GM12878 (cell line): ENCODE results near the gene APOA4. TPM values are rescaled to one million over a fixed set of nuclear protein-coding genes. Genes with fewer than 3 reads are reported as not detected.

Experiments used
- ATF7 ChIP-seq: fragments of 450-650 bp; IDR thresholded peaks from 2 replicates; pipeline ENCODE4 v1.6.1; 2016; ENCODE audit warnings: low read depth, mild to moderate bottlenecking
- CEBPB ChIP-seq, 2 experiments: fragments of 150-350 bp in 1 of 2; IDR thresholded peaks; 2 replicates each; pipeline ENCODE4 v1.6.1; 2012 to 2014; ENCODE audit warnings: low read depth in 2 of 2, low read length in 2 of 2, borderline replicate concordance in 1 of 2, inconsistent platforms in 1 of 2
- EP300 ChIP-seq, 2 experiments: fragments of 150-350 bp in 1 of 2; IDR thresholded peaks; 2 replicates each; pipeline ENCODE4 v1.6.1; 2011 to 2012; ENCODE audit warnings: low read depth in 2 of 2, low read length in 2 of 2, borderline replicate concordance in 1 of 2, improper control_type of control experiment in 1 of 2, inconsistent platforms in 1 of 2; ENCODE audit not compliant: control insufficient read depth in 1 of 2
- KDM1A ChIP-seq: fragments of 200-600 bp; sonication (generic); IDR thresholded peaks from 2 replicates; pipeline ENCODE4 v1.6.1; 2016; ENCODE audit warnings: borderline replicate concordance
- MEF2B ChIP-seq: fragments of 450-650 bp; IDR thresholded peaks from 2 replicates; pipeline ENCODE4 v1.6.1; 2018; ENCODE audit warnings: mild to moderate bottlenecking, moderate library complexity; ENCODE audit not compliant: partially characterized antibody, poor library complexity, severe bottlenecking
- MYB ChIP-seq: fragments of 150-350 bp; IDR thresholded peaks from 2 replicates; pipeline ENCODE4 v1.6.1; 2014; ENCODE audit warnings: mild to moderate bottlenecking, low read depth, low read length, borderline replicate concordance
- RAD51 ChIP-seq: fragments of 450-650 bp; IDR thresholded peaks from 2 replicates; pipeline ENCODE4 v1.6.1; 2016; ENCODE audit warnings: moderate library complexity, mild to moderate bottlenecking, inconsistent platforms
- TCF12 ChIP-seq: IDR thresholded peaks from 2 replicates; pipeline ENCODE4 v1.6.1; 2011; ENCODE audit warnings: low read depth, mild to moderate bottlenecking, low read length
- ZBED1 ChIP-seq: IDR thresholded peaks from 2 replicates; pipeline ENCODE4 v1.6.1; 2016; ENCODE audit warnings: borderline replicate concordance
- polyA plus RNA-seq, 11 experiments: library from polyadenylated mRNA; depleted of rRNA in 4 of 11; unstranded in 6 of 11; stranded (reverse) in 5 of 11; fragments of >200 nt; fragmentation: Nextera tagmentation in 4 of 11; fragmentation: Illumina TruSeq in 1 of 11; extraction: Ambion mirVana in 4 of 11; extraction: Trizol in 1 of 11; gene quantifications; 1 replicate in 1 of 11; 2 replicates in 10 of 11; pipeline versions ENCODE4 v1.2.1 to v1.2.3, GENCODE V29; 2011 to 2016; ENCODE audit warnings: inconsistent platforms in 2 of 11, missing spikeins in 2 of 11, low read depth in 1 of 11
- total RNA-seq, 4 experiments: library from RNA; depleted of rRNA in 3 of 4; stranded (reverse); fragments of >200 nt in 3 of 4; fragmentation: Illumina TruSeq in 1 of 4; extraction: Trizol in 1 of 4; gene quantifications; 2 replicates each; pipeline versions ENCODE4 v1.2.1 to v1.2.3, GENCODE V29; 2013 to 2021
- TF ChIP-seq, protein P1 (sequence below): fragments of 450-650 bp; IDR thresholded peaks from 2 replicates; pipeline ENCODE4 v1.6.1; 2017; ENCODE audit warnings: mild to moderate bottlenecking, moderate library complexity
- TF ChIP-seq, protein P2 (sequence below): IDR thresholded peaks from 2 replicates; pipeline ENCODE4 v1.6.1; 2012; ENCODE audit warnings: low read depth, low read length, improper control_type of control experiment
- TF ChIP-seq, protein P3 (sequence below): fragments of 450-650 bp; IDR thresholded peaks from 2 replicates; pipeline ENCODE4 v1.6.1; 2017; ENCODE audit warnings: antibody characterized with exemption, mild to moderate bottlenecking, moderate library complexity
- TF ChIP-seq, protein P4 (sequence below): fragments of 450-650 bp; IDR thresholded peaks from 2 replicates; pipeline ENCODE4 v1.6.1; 2016; ENCODE audit warnings: mild to moderate bottlenecking, moderate library complexity, borderline replicate concordance

The APOA4 gene
- total and polyA plus RNA-seq, 10 of the 15 experiments (the other 5 are each of a cell fraction or from before 2014, with no cell fraction given) = not detected

DNA sequence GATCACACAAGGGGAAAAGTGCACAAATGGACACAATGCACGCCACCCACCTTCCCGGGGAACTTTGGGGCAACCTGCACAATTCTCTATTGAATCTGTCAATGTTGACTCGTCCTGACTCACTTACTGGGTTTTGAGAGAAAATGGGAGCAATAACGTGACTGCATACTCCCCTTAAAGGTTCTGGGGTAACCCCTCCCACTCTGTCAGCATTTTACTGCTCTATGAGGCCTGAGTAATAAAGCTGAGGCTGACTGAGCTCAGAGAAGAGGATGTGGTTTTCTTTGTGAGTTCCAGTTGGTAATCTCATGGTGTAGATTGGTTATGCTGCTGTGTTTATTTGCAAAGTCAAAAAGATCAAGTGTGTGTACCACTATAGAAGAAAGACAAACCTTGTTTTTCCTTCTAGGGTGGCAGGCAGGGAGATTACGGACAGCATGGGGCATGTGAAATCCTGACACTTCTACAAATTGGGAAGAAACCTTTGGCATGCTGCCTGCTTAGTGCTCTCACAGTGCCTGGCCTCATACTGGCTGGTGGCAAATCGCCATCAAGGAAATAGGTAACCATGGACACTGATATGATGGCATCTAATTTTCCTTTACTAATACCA, 30.5 kb upstream of the APOA4 start (continued):
- TF ChIP-seq, protein P1, sequence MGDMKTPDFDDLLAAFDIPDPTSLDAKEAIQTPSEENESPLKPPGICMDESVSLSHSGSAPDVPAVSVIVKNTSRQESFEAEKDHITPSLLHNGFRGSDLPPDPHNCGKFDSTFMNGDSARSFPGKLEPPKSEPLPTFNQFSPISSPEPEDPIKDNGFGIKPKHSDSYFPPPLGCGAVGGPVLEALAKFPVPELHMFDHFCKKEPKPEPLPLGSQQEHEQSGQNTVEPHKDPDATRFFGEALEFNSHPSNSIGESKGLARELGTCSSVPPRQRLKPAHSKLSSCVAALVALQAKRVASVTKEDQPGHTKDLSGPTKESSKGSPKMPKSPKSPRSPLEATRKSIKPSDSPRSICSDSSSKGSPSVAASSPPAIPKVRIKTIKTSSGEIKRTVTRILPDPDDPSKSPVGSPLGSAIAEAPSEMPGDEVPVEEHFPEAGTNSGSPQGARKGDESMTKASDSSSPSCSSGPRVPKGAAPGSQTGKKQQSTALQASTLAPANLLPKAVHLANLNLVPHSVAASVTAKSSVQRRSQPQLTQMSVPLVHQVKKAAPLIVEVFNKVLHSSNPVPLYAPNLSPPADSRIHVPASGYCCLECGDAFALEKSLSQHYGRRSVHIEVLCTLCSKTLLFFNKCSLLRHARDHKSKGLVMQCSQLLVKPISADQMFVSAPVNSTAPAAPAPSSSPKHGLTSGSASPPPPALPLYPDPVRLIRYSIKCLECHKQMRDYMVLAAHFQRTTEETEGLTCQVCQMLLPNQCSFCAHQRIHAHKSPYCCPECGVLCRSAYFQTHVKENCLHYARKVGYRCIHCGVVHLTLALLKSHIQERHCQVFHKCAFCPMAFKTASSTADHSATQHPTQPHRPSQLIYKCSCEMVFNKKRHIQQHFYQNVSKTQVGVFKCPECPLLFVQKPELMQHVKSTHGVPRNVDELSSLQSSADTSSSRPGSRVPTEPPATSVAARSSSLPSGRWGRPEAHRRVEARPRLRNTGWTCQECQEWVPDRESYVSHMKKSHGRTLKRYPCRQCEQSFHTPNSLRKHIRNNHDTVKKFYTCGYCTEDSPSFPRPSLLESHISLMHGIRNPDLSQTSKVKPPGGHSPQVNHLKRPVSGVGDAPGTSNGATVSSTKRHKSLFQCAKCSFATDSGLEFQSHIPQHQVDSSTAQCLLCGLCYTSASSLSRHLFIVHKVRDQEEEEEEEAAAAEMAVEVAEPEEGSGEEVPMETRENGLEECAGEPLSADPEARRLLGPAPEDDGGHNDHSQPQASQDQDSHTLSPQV = no peak
- no peak for TF ChIP-seq MYB
- TF ChIP-seq, protein P2, sequence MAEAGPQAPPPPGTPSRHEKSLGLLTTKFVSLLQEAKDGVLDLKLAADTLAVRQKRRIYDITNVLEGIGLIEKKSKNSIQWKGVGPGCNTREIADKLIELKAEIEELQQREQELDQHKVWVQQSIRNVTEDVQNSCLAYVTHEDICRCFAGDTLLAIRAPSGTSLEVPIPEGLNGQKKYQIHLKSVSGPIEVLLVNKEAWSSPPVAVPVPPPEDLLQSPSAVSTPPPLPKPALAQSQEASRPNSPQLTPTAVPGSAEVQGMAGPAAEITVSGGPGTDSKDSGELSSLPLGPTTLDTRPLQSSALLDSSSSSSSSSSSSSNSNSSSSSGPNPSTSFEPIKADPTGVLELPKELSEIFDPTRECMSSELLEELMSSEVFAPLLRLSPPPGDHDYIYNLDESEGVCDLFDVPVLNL = no peak
- peak; percentile 79 to 84 for TF ChIP-seq EP300 (IDR thresholded peaks at IDR 0.05; ENCODE audit: borderline replicate concordance in 1 of 2, control insufficient read depth in 1 of 2, low read depth in 2 of 2, low read length in 2 of 2)
- TF ChIP-seq RAD51 = no peak
- TF ChIP-seq CEBPB (IDR thresholded peaks at IDR 0.05; ENCODE audit: borderline replicate concordance in 1 of 2, low read depth in 2 of 2, low read length in 2 of 2) = no peak
- TF ChIP-seq, protein P3, sequence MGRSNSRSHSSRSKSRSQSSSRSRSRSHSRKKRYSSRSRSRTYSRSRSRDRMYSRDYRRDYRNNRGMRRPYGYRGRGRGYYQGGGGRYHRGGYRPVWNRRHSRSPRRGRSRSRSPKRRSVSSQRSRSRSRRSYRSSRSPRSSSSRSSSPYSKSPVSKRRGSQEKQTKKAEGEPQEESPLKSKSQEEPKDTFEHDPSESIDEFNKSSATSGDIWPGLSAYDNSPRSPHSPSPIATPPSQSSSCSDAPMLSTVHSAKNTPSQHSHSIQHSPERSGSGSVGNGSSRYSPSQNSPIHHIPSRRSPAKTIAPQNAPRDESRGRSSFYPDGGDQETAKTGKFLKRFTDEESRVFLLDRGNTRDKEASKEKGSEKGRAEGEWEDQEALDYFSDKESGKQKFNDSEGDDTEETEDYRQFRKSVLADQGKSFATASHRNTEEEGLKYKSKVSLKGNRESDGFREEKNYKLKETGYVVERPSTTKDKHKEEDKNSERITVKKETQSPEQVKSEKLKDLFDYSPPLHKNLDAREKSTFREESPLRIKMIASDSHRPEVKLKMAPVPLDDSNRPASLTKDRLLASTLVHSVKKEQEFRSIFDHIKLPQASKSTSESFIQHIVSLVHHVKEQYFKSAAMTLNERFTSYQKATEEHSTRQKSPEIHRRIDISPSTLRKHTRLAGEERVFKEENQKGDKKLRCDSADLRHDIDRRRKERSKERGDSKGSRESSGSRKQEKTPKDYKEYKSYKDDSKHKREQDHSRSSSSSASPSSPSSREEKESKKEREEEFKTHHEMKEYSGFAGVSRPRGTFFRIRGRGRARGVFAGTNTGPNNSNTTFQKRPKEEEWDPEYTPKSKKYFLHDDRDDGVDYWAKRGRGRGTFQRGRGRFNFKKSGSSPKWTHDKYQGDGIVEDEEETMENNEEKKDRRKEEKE = no peak
- TF ChIP-seq, protein P4, sequence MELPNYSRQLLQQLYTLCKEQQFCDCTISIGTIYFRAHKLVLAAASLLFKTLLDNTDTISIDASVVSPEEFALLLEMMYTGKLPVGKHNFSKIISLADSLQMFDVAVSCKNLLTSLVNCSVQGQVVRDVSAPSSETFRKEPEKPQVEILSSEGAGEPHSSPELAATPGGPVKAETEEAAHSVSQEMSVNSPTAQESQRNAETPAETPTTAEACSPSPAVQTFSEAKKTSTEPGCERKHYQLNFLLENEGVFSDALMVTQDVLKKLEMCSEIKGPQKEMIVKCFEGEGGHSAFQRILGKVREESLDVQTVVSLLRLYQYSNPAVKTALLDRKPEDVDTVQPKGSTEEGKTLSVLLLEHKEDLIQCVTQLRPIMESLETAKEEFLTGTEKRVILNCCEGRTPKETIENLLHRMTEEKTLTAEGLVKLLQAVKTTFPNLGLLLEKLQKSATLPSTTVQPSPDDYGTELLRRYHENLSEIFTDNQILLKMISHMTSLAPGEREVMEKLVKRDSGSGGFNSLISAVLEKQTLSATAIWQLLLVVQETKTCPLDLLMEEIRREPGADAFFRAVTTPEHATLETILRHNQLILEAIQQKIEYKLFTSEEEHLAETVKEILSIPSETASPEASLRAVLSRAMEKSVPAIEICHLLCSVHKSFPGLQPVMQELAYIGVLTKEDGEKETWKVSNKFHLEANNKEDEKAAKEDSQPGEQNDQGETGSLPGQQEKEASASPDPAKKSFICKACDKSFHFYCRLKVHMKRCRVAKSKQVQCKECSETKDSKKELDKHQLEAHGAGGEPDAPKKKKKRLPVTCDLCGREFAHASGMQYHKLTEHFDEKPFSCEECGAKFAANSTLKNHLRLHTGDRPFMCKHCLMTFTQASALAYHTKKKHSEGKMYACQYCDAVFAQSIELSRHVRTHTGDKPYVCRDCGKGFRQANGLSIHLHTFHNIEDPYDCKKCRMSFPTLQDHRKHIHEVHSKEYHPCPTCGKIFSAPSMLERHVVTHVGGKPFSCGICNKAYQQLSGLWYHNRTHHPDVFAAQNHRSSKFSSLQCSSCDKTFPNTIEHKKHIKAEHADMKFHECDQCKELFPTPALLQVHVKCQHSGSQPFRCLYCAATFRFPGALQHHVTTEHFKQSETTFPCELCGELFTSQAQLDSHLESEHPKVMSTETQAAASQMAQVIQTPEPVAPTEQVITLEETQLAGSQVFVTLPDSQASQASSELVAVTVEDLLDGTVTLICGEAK = peak; percentile 43; the same call in 1 of the 2 replicates
- no peak for TF ChIP-seq ZBED1
- TF ChIP-seq MEF2B = no peak
- TF ChIP-seq TCF12 = no peak
- TF ChIP-seq KDM1A = no peak
- TF ChIP-seq ATF7 = peak; percentile 74
